Activated naive CD4-positive, alpha-beta T cell treated with anti-CD3 and anti-CD28 coated beads for 36 hours (primary cell): ENCODE data around the gene TBX4. TPM values are rescaled to one million over a fixed set of nuclear protein-coding genes. Genes with fewer than 3 reads are reported as not detected.
A peak's percentile ranks its signal among the peaks of the same experiment; 100 is the strongest.

Experiments
- CTCF ChIA-PET: fragments of 350-600 bp; sonication (Branson Sonifier 250); formaldehyde crosslinking; loops from one replicate; lab custom pipeline; 2021; ENCODE audit warnings: antibody characterized with exemption; lab: Charles Lee
- DNase-seq: peaks from one replicate; pipeline ENCODE4 v3.0.0-alpha.2; 2020
- H3K27ac Mint-ChIP-seq: one replicate; pipeline ENCODE4 v1.8.0; 2021; ENCODE audit warnings: mild to moderate bottlenecking, mixed read lengths
- H3K27me3 Mint-ChIP-seq: one replicate; pipeline ENCODE4 v1.8.0; 2021; ENCODE audit warnings: low read depth, mixed read lengths
- H3K36me3 Mint-ChIP-seq: one replicate; pipeline ENCODE4 v1.8.0; 2021; ENCODE audit warnings: low read depth, mixed read lengths
- H3K4me1 Mint-ChIP-seq: one replicate; pipeline ENCODE4 v1.8.0; 2021; ENCODE audit warnings: low read depth, mixed read lengths
- H3K4me3 Mint-ChIP-seq: one replicate; pipeline ENCODE4 v1.8.0; 2021; ENCODE audit warnings: mild to moderate bottlenecking, moderate library complexity, mixed read lengths
- H3K9me3 Mint-ChIP-seq: one replicate; pipeline ENCODE4 v1.8.0; 2021; ENCODE audit warnings: mixed read lengths
- intact Hi-C: fragments of 100-400 bp; cut with micrococcal nuclease; formaldehyde crosslinking; loops from one replicate; pipeline ENCODE4 v1.15.1; 2023
- total RNA-seq, 2 experiments: library from RNA; stranded (reverse); gene quantifications; one replicate each; pipeline ENCODE4 v1.2.3, GENCODE V29; 2021

The TBX4 gene
- total RNA-seq, 2 experiments from 2014 or later = not detected

GRCh38 chr17:61409301-61410112 lies 42.7 kb upstream of the TBX4 start:
- Mint-ChIP-seq H3K27me3 (peaks cover 52% of the 10 kb centered on the region), H3K4me3 (peak overlapping the region; percentile 56), H3K36me3 (no peaks in the 10 kb centered on the region), H3K27ac (no peak overlapping the region), H3K9me3 (no peaks in the 10 kb centered on the region), H3K4me1 (peaks cover 24% of the 10 kb centered on the region)
- intact Hi-C loops = loop anchor here (1.0 to 2.0 kb wide), 3 partner anchors 47 to 689 kb away; no protein-coding TSS in a partner anchor
- peak; percentile 34 for DNase-seq
- CTCF ChIA-PET = interaction anchor here (0.6 to 2.2 kb wide), 7 partner anchors 12 to 656 kb away, joined by 3 to 8 read pairs (median 3); no protein-coding TSS in a partner anchor

DNA sequence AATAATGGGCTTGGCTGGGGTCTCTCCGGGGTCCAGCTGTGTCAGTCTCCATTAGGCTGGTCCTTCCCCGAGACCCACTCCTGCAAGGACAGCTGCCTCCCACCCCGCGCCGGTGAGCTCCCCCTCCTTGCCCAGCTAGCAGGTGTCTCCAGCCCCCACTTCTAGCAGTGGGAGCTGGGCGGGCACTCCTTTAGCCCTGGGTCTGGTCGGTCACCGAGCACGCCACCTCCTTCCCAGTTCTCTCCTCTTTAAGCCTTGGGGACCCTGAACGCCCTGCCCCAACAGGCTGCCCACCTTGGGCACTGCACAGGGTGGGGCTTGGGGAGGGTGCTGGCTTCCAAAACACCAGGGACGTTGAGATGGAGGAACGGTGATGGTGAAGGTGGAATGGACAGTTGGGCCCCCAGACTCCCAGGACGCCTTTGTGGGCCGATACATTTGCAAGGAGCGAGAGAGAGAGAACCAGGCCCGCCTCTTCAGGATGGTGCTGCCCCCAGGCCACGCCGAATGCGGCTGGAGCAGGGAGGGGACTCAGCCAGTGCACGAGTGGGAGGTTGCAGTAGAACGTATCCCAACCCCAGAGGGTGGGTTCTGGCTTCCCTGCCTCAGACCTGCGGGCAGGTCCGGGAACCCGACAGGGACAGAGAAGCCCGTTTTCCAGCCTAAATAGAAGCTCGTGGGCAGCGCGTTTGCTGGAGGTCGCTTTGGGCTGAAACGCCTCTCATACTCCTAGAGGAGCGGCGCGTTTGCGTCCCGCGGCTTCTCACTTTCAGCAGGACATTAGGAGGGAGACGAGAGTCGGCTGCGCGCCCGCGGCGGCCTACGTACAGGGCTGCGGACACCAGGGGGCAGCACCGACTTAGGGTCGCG lies 41.8 kb upstream of the TBX4 start:
- Mint-ChIP-seq H3K9me3 (no peaks in the 10 kb centered on the region), H3K27ac (no peak overlapping the region), H3K4me3 (peak overlapping the region; percentile 53), H3K27me3 (peaks cover 48% of the 10 kb centered on the region), H3K36me3 (no peaks in the 10 kb centered on the region), H3K4me1 (peaks cover 20% of the 10 kb centered on the region)
- DNase-seq = peak; percentile 82
- CTCF ChIA-PET = interaction anchor here (1.2 to 2.2 kb wide), 4 partner anchors 40 to 655 kb away, joined by 3 to 8 read pairs (median 3); no protein-coding TSS in a partner anchor
- intact Hi-C loops = loop anchor here (1.0 to 2.0 kb wide), 2 partner anchors 46 to 408 kb away; no protein-coding TSS in a partner anchor

DNA sequence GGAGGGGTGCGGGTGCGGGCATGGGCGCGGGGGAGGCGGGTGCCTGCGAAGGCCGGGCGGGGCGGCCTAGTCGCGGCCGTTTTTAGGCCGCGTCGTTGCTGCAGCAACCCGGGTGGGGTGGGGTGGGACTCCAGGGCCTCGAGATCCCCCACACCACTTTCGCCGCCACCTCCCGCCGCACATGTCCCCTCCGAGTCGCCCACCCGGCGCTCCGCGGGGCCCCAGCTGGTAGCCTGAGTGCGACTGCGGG lies 41.3 kb upstream of the TBX4 start:
- intact Hi-C loops = loop anchor here (2.0 kb wide), 1 partner anchor 46 kb away; no protein-coding TSS in a partner anchor
- H3K27me3 Mint-ChIP-seq = peaks cover 47% of the 10 kb centered on the region
- CTCF ChIA-PET = interaction anchor here (1.2 to 2.2 kb wide), 3 partner anchors 57 to 655 kb away, joined by 3 to 8 read pairs (median 3); no protein-coding TSS in a partner anchor
- no peaks in the 10 kb centered on the region for H3K36me3 Mint-ChIP-seq
- H3K9me3 Mint-ChIP-seq = no peaks in the 10 kb centered on the region
- peaks cover 20% of the 10 kb centered on the region for H3K4me1 Mint-ChIP-seq
- DNase-seq = no peak
- H3K4me3 Mint-ChIP-seq = peak overlapping the region; percentile 67
- no peak overlapping the region for H3K27ac Mint-ChIP-seq

GRCh38 chr17:61411261-61412142 lies 40.7 kb upstream of the TBX4 start:
- intact Hi-C loops = loop anchor here (1.0 to 2.0 kb wide), 6 partner anchors 45 to 698 kb away; no protein-coding TSS in a partner anchor
- no peak overlapping the region for H3K27ac Mint-ChIP-seq
- H3K4me3 Mint-ChIP-seq = peak overlapping the region; percentile 67
- peak; percentile 42 for DNase-seq
- no peaks in the 10 kb centered on the region for H3K36me3 Mint-ChIP-seq
- H3K27me3 Mint-ChIP-seq = peaks cover 41% of the 10 kb centered on the region
- CTCF ChIA-PET = interaction anchor here (0.6 to 2.2 kb wide), 19 partner anchors 8 to 700 kb away, joined by 3 to 10 read pairs (median 5); no protein-coding TSS in a partner anchor
- peaks cover 20% of the 10 kb centered on the region for H3K4me1 Mint-ChIP-seq
- H3K9me3 Mint-ChIP-seq = no peaks in the 10 kb centered on the region

GRCh38 chr17:61412143-61412859 lies 39.9 kb upstream of the TBX4 start:
- H3K27ac Mint-ChIP-seq = no peak overlapping the region
- H3K4me3 Mint-ChIP-seq = peak overlapping the region; percentile 63
- H3K36me3 Mint-ChIP-seq = no peaks in the 10 kb centered on the region
- H3K27me3 Mint-ChIP-seq = peaks cover 35% of the 10 kb centered on the region
- H3K9me3 Mint-ChIP-seq = no peaks in the 10 kb centered on the region
- CTCF ChIA-PET = interaction anchor here (0.6 to 2.2 kb wide), 20 partner anchors 9 to 700 kb away, joined by 3 to 10 read pairs (median 4); no protein-coding TSS in a partner anchor
- intact Hi-C loops = loop anchor here (1.0 to 2.0 kb wide), 5 partner anchors 139 to 697 kb away; no protein-coding TSS in a partner anchor
- H3K4me1 Mint-ChIP-seq = peaks cover 23% of the 10 kb centered on the region
- peak; percentile 79 for DNase-seq

DNA sequence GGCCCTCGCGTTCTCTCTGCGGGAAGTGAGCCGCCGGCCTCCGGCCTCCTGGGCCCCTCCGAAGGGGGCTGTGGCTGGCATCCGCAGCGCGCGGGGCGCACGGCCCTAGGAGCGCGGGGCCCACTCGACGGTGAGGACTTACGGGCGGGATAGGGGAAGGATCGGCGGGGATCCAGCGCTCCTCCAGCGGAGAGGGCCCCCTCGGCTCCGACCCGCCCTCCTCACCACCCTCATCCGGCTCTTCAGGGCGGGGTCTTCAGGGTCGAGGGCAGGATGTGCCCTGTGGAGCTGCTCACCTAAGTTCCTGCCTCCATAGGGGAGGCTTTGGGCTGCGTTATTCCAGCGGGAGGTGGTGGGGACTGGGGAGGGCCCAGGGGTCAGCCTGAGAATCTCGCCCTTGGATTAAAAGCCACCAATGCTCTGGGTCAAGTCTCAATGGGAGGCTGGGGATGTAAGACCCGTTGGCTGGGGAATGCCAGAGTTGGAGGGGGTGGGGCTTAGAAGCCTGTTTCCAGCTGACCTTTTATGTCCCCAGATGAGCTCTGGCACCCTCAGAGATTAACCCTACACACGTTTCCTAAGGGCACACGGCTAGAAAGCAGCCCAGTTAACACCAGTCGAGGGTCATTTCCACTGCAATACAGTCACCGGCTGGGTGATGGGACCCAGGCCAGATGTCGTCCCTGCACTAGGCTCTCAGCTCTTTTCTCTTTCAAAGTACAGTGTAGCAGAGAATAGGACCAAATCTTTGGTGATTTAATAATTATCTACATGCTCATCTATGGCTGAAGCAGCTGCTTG lies 39.2 kb upstream of the TBX4 start:
- peak; percentile 7 for DNase-seq
- no peaks in the 10 kb centered on the region for H3K9me3 Mint-ChIP-seq
- intact Hi-C loops = loop anchor here (1.0 to 2.0 kb wide), 5 partner anchors 138 to 696 kb away; no protein-coding TSS in a partner anchor
- H3K27ac Mint-ChIP-seq = no peak overlapping the region
- CTCF ChIA-PET = interaction anchor here (0.6 to 2.2 kb wide), 17 partner anchors 10 to 701 kb away, joined by 3 to 10 read pairs (median 4); no protein-coding TSS in a partner anchor
- H3K36me3 Mint-ChIP-seq = no peaks in the 10 kb centered on the region
- H3K4me3 Mint-ChIP-seq = peak overlapping the region; percentile 56
- H3K4me1 Mint-ChIP-seq = peaks cover 23% of the 10 kb centered on the region
- H3K27me3 Mint-ChIP-seq = peaks cover 27% of the 10 kb centered on the region

DNA sequence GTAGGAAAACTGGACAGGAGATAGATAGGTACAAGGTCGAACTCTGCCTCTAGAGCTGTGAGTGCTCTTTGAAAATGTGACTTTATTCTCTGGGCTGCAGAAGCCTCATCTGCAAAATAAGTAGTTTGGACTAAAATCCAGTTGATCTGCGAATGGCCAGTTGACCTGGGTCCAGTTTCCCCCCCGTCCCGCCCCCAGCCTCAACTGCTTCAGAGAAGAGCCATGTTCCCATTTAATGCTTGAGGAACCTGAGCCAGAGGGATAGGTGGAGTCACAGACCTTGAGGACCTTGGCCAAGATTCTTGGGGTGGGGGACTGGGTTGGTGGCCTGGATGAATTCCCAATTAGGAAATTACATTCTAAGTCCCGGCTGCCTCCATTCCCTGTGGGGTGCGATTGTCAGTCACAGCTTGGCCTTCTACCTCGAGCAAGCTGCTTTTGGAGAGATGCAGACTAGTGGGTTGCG lies 38.5 kb upstream of the TBX4 start:
- intact Hi-C loops = loop anchor here (2.0 kb wide), 2 partner anchors 423 to 443 kb away; no protein-coding TSS in a partner anchor
- no peaks in the 10 kb centered on the region for H3K36me3 Mint-ChIP-seq
- peaks cover 18% of the 10 kb centered on the region for H3K4me1 Mint-ChIP-seq
- H3K4me3 Mint-ChIP-seq = no peak overlapping the region
- no peaks in the 10 kb centered on the region for H3K9me3 Mint-ChIP-seq
- H3K27ac Mint-ChIP-seq = no peak overlapping the region
- CTCF ChIA-PET = interaction anchor here (0.6 to 2.2 kb wide), 8 partner anchors 14 to 696 kb away, joined by 3 to 10 read pairs (median 3); no protein-coding TSS in a partner anchor
- DNase-seq = no peak
- H3K27me3 Mint-ChIP-seq = peaks cover 25% of the 10 kb centered on the region

DNA sequence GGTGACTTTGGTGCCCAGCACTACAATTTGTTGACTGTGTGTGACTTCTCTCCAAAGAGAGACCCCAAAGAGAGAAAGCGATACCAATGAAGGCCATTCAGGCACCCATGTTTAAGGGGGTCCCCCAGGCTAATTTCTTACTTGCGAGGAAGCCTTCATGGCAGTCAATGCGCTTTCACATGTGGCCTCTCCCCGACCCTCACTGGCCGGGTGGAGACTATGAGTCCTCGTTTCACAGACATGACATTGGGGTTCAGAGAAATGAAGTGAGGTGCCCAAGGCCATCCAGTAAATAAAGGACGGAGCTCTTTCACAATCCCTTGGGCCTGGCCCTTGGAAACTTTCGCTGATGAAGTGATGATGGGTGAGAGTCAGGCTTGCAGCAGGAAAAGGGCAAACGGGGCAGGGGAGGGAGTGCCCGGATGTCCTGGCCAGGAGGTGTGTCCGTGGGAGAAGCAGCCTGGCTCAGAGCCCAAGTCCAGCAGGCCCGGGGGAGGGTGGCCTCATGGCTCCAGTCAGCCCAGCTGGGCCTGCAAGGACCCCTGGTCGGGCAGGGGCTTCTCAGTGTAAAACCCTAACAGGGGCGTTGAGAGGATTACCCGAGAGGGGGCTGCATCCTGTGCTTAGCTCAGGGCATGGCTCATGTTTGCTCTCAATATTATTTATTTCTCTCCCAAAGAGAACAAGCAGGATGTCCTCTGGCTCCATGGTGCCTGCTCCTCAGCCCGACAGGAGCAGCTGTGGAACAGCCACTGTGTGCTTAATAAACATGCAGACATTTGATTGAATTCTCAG lies 37.9 kb upstream of the TBX4 start:
- no peaks in the 10 kb centered on the region for H3K9me3 Mint-ChIP-seq
- peaks cover 27% of the 10 kb centered on the region for H3K27me3 Mint-ChIP-seq
- no peak for DNase-seq
- H3K4me1 Mint-ChIP-seq = peaks cover 15% of the 10 kb centered on the region
- CTCF ChIA-PET = interaction anchor here (0.9 to 2.2 kb wide), 6 partner anchors 13 to 695 kb away, joined by 3 to 7 read pairs (median 4); no protein-coding TSS in a partner anchor
- no peak overlapping the region for H3K27ac Mint-ChIP-seq
- no peak overlapping the region for H3K4me3 Mint-ChIP-seq
- intact Hi-C loops = no loop called here
- H3K36me3 Mint-ChIP-seq = no peaks in the 10 kb centered on the region

DNA sequence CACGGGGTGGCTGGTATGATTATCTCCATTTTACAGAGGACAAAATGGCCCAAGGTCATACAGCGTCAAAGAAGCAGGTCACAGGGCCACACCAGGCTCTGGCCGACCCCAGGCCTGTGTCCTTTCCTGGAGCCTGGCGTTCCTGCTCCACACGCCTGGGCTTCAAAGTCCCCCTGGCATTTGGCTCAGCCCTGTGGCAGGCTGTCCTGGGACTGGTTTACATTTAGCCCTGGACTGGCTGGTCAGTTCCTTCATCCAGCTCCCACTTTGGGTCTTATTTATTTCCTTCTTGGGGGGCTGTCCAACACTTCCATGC lies 37.3 kb upstream of the TBX4 start:
- H3K27ac Mint-ChIP-seq = no peak overlapping the region
- CTCF ChIA-PET = interaction anchor here (0.9 to 1.6 kb wide), 3 partner anchors 13 to 159 kb away, joined by 4 read pairs; no protein-coding TSS in a partner anchor
- no peak overlapping the region for H3K4me3 Mint-ChIP-seq
- peaks cover 14% of the 10 kb centered on the region for H3K4me1 Mint-ChIP-seq
- intact Hi-C loops = no loop called here
- no peaks in the 10 kb centered on the region for H3K9me3 Mint-ChIP-seq
- H3K36me3 Mint-ChIP-seq = no peaks in the 10 kb centered on the region
- H3K27me3 Mint-ChIP-seq = peaks cover 26% of the 10 kb centered on the region
- DNase-seq = no peak
